GM19193 (cell line): ENCODE measurements around the gene PRKG1.

ENCODE experiments used
- POLR2A ChIP-seq: IDR thresholded peaks from 4 replicates; pipeline ENCODE4 v1.6.1; 2011; ENCODE audit not compliant: insufficient read depth, insufficient read length; ENCODE audit errors: extremely low read depth

The PRKG1 gene

GRCh38 chr10:52040486-52040885, 966.2 kb downstream of the PRKG1 start:
- TF ChIP-seq POLR2A: no peak

GRCh38 chr10:52043811-52044210, 969.5 kb downstream of the PRKG1 start:
- TF ChIP-seq POLR2A: no peak

GRCh38 chr10:52048051-52048450, 973.8 kb downstream of the PRKG1 start:
- no peak for TF ChIP-seq POLR2A

- no peak for TF ChIP-seq POLR2A
Measured at GRCh38 chr10:52050429-52051047, 976.3 kb downstream of the PRKG1 start.

- TF ChIP-seq POLR2A: no peak
Measured at GRCh38 chr10:52053497-52053896, 979.2 kb downstream of the PRKG1 start.

- TF ChIP-seq POLR2A: no peak
Measured at GRCh38 chr10:52056291-52056690, 982.0 kb downstream of the PRKG1 start.

- no peak for TF ChIP-seq POLR2A
Measured at GRCh38 chr10:52059089-52059488, 984.8 kb downstream of the PRKG1 start.

- TF ChIP-seq POLR2A: no peak
Measured at GRCh38 chr10:52063159-52063558, 988.9 kb downstream of the PRKG1 start.

- TF ChIP-seq POLR2A: no peak
Measured at GRCh38 chr10:52064084-52064845, 990.0 kb downstream of the PRKG1 start.

- TF ChIP-seq POLR2A: no peak
Measured at GRCh38 chr10:52066383-52066782, 992.1 kb downstream of the PRKG1 start.

- TF ChIP-seq POLR2A: no peak
Measured at GRCh38 chr10:52068485-52068884, 994.2 kb downstream of the PRKG1 start.

GRCh38 chr10:52071814-52072213, 997.5 kb downstream of the PRKG1 start:
- no peak for TF ChIP-seq POLR2A

- TF ChIP-seq POLR2A: no peak
Measured at GRCh38 chr10:52074505-52075026, 1000.3 kb downstream of the PRKG1 start.

- TF ChIP-seq POLR2A: no peak
Measured at GRCh38 chr10:52077814-52078213, 1003.5 kb downstream of the PRKG1 start.

GRCh38 chr10:52078397-52078937, 1004.2 kb downstream of the PRKG1 start:
- no peak for TF ChIP-seq POLR2A

- no peak for TF ChIP-seq POLR2A
Measured at GRCh38 chr10:52082307-52082706, 1008.0 kb downstream of the PRKG1 start.

GRCh38 chr10:52083422-52083821, 1009.1 kb downstream of the PRKG1 start:
- TF ChIP-seq POLR2A: no peak

- TF ChIP-seq POLR2A: no peak
Measured at GRCh38 chr10:52092390-52092789, 1018.1 kb downstream of the PRKG1 start.
